Measurements from ENCODE around the gene ARHGAP40.

DNA sequence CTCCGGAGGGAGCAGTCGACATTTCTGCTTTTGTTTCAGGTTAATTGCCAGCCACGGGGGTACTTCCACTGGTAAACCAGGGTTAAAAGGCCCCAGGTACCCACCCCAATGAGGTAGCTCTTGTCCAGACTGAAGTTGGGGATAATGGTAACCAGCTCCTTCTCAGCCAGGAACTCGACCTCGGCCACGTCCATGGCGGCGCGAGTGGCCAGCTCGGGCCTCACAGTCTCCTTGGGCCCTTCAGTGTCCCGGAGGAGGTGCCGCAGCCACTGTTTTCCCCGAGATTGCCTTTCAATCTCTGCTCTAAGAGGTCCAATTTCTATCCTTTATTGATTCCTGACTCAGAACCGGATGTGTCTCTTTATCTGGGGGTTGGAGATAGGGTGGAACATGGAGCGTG is 13.7 kb downstream of the ARHGAP40 start:
- TF ChIP-seq EZH2 (IDR thresholded peaks at IDR 0.05; ENCODE audit: insufficient read depth, poor library complexity, severe bottlenecking) (no peak), EZH2phosphoT487 (IDR thresholded peaks at IDR 0.05; ENCODE audit: insufficient read depth, low read depth) (no peak)

Measured in GM23248 (cell line).